ENCODE measurements around the gene POU6F2. TPM values are rescaled to one million over a fixed set of nuclear protein-coding genes. Genes with fewer than 3 reads are reported as not detected.

The POU6F2 gene
- total RNA-seq, 3 donors from 2014 or later: under 0.01 TPM; not detected in 2

- no peak overlapping the region for H3K4me3 ChIP-seq
- no peak overlapping the region for H3K27ac ChIP-seq
- DNase-seq (ENCODE audit: low spot score in 2 of 2): no peak
- H3K36me3 ChIP-seq: no peaks in the 10 kb centered on the region
- no peak for TF ChIP-seq POLR2AphosphoS5 (IDR thresholded peaks at IDR 0.05)
- TF ChIP-seq POLR2A (IDR thresholded peaks at IDR 0.05): no peak
- no peak for TF ChIP-seq CTCF (IDR thresholded peaks at IDR 0.05)
- intact Hi-C loops (cut with DNase I; ENCODE audit: low total_unique reads): no loop called here
- H3K27me3 ChIP-seq: no peaks in the 10 kb centered on the region
- H3K9me3 ChIP-seq: no peaks in the 10 kb centered on the region
- no peaks in the 10 kb centered on the region for H3K4me1 ChIP-seq
These were observed 379.9 kb downstream of the POU6F2 start for GRCh38 chr7:39357648-39358047.

- intact Hi-C loops (cut with DNase I; ENCODE audit: low total_unique reads): no loop called here
- no peaks in the 10 kb centered on the region for H3K9me3 ChIP-seq
- TF ChIP-seq POLR2A (IDR thresholded peaks at IDR 0.05) (no peak), POLR2AphosphoS5 (IDR thresholded peaks at IDR 0.05) (no peak), CTCF (IDR thresholded peaks at IDR 0.05) (no peak)
These were observed 382.3 kb downstream of the POU6F2 start for GRCh38 chr7:39360038-39360437.

GRCh38 chr7:39360766-39361165 is 383.1 kb downstream of the POU6F2 start:
- Histone ChIP-seq H3K9me3 (no peaks in the 10 kb centered on the region), H3K36me3 (no peaks in the 10 kb centered on the region)
- intact Hi-C loops (cut with DNase I; ENCODE audit: low total_unique reads): no loop called here

More at GRCh38 chr7:39360038-39360437, 382.3 kb downstream of the POU6F2 start:
- H3K27me3 ChIP-seq: peaks cover 0 to 4% of the 10 kb centered on the region in 2 donors
- no peaks in the 10 kb centered on the region for H3K36me3 ChIP-seq
- H3K27ac ChIP-seq: no peak overlapping the region
- H3K4me1 ChIP-seq: no peaks in the 10 kb centered on the region
- no peak for DNase-seq (ENCODE audit: low spot score in 2 of 2)
- H3K4me3 ChIP-seq: no peak overlapping the region

GRCh38 chr7:39365751-39366295 is 388.1 kb downstream of the POU6F2 start:
- no peaks in the 10 kb centered on the region for H3K4me1 ChIP-seq
- H3K9me3 ChIP-seq: no peaks in the 10 kb centered on the region
- intact Hi-C loops (cut with DNase I; ENCODE audit: low total_unique reads): no loop called here
- no peak overlapping the region for H3K4me3 ChIP-seq
- H3K27ac ChIP-seq: no peak overlapping the region
- no peak for DNase-seq (ENCODE audit: low spot score in 2 of 2)
- H3K36me3 ChIP-seq: no peaks in the 10 kb centered on the region
- H3K27me3 ChIP-seq: peaks cover 0 to 4% of the 10 kb centered on the region in 2 donors
- TF ChIP-seq CTCF (IDR thresholded peaks at IDR 0.05) (no peak), POLR2A (IDR thresholded peaks at IDR 0.05) (no peak), POLR2AphosphoS5 (IDR thresholded peaks at IDR 0.05) (no peak)

More at GRCh38 chr7:39360766-39361165, 383.1 kb downstream of the POU6F2 start:
- no peak for DNase-seq (ENCODE audit: low spot score in 2 of 2)
- Histone ChIP-seq H3K4me3 (no peak overlapping the region), H3K4me1 (no peaks in the 10 kb centered on the region), H3K27me3 (peaks cover 0 to 4% of the 10 kb centered on the region in 2 donors), H3K27ac (no peak overlapping the region)
- TF ChIP-seq POLR2AphosphoS5 (IDR thresholded peaks at IDR 0.05) (no peak), CTCF (IDR thresholded peaks at IDR 0.05) (no peak), POLR2A (IDR thresholded peaks at IDR 0.05) (no peak)

- H3K27me3 ChIP-seq: peaks cover 0 to 4% of the 10 kb centered on the region in 2 donors
- no peak for DNase-seq (ENCODE audit: low spot score in 2 of 2)
- H3K4me3 ChIP-seq: no peak overlapping the region
- no peaks in the 10 kb centered on the region for H3K4me1 ChIP-seq
- no peak for TF ChIP-seq POLR2A (IDR thresholded peaks at IDR 0.05)
- TF ChIP-seq CTCF (IDR thresholded peaks at IDR 0.05): no peak
- TF ChIP-seq POLR2AphosphoS5 (IDR thresholded peaks at IDR 0.05): no peak
- H3K36me3 ChIP-seq: no peaks in the 10 kb centered on the region
- H3K27ac ChIP-seq: no peak overlapping the region
- intact Hi-C loops (cut with DNase I; ENCODE audit: low total_unique reads): no loop called here
- no peaks in the 10 kb centered on the region for H3K9me3 ChIP-seq
These were observed 389.7 kb downstream of the POU6F2 start for GRCh38 chr7:39367451-39367850.

Measured in breast epithelium (tissue), 4 donors.